ENCODE data around the gene MAU2.
"Not testable (repeated sequence)": the region's sequence is repeated elsewhere in the genome, so short reads cannot be mapped to it uniquely, and the experiment has no call there.

The MAU2 gene

GRCh38 chr19:19380316-19380715 is 59.7 kb downstream of the MAU2 start:
- in situ Hi-C loops (cut with HindIII; ENCODE audit: low sequenced_read_pairs), result not testable (repeated sequence)

GRCh38 chr19:19381007-19381926 is 60.6 kb downstream of the MAU2 start:
- in situ Hi-C loops (cut with HindIII; ENCODE audit: low sequenced_read_pairs), result no loop called here

- in situ Hi-C loops (cut with HindIII; ENCODE audit: low sequenced_read_pairs), result no loop called here
Measured at GRCh38 chr19:19382118-19382517, 61.5 kb downstream of the MAU2 start.

- in situ Hi-C loops (cut with HindIII; ENCODE audit: low sequenced_read_pairs), result no loop called here
Measured at GRCh38 chr19:19384486-19384885, 63.9 kb downstream of the MAU2 start.

GRCh38 chr19:19385131-19385895 is 64.7 kb downstream of the MAU2 start:
- in situ Hi-C loops (cut with HindIII; ENCODE audit: low sequenced_read_pairs), result no loop called here

- in situ Hi-C loops (cut with HindIII; ENCODE audit: low sequenced_read_pairs), result no loop called here
Measured at GRCh38 chr19:19385896-19386869, 65.6 kb downstream of the MAU2 start.

GRCh38 chr19:19387108-19387507 is 66.5 kb downstream of the MAU2 start:
- in situ Hi-C loops (cut with HindIII; ENCODE audit: low sequenced_read_pairs), result no loop called here

GRCh38 chr19:19388568-19389555 is 68.2 kb downstream of the MAU2 start:
- in situ Hi-C loops (cut with HindIII; ENCODE audit: low sequenced_read_pairs), result no loop called here

GRCh38 chr19:19389683-19390082 is 69.1 kb downstream of the MAU2 start:
- in situ Hi-C loops (cut with HindIII; ENCODE audit: low sequenced_read_pairs), result not testable (repeated sequence)

GRCh38 chr19:19394333-19394732 is 73.7 kb downstream of the MAU2 start:
- in situ Hi-C loops (cut with HindIII; ENCODE audit: low sequenced_read_pairs), result not testable (repeated sequence)

- in situ Hi-C loops (cut with HindIII; ENCODE audit: low sequenced_read_pairs), result no loop called here
Measured at GRCh38 chr19:19399733-19400433, 79.3 kb downstream of the MAU2 start.

GRCh38 chr19:19402656-19403372 is 82.2 kb downstream of the MAU2 start:
- in situ Hi-C loops (cut with HindIII; ENCODE audit: low sequenced_read_pairs), result no loop called here

GRCh38 chr19:19403373-19403901 is 82.8 kb downstream of the MAU2 start:
- in situ Hi-C loops (cut with HindIII; ENCODE audit: low sequenced_read_pairs), result no loop called here

GRCh38 chr19:19404879-19405860 is 84.5 kb downstream of the MAU2 start, which contains the start of gene GATAD2A:
Gene GATAD2A (plus strand): TSS chr19:19405675. CDS start chr19:19465346, 59,671 bp downstream.
- in situ Hi-C loops (cut with HindIII; ENCODE audit: low sequenced_read_pairs), result no loop called here

GRCh38 chr19:19405971-19406877 is 85.6 kb downstream of the MAU2 start:
- in situ Hi-C loops (cut with HindIII; ENCODE audit: low sequenced_read_pairs), result no loop called here

All from DLD1 (cell line).